ENCODE data around the gene LY6G5B. TPM values are rescaled to one million over a fixed set of nuclear protein-coding genes. Genes with fewer than 3 reads are reported as not detected.

Gene LY6G5B
- total RNA-seq, 4 donors from 2014 or later: 0.10 to 9.3 (median 3.9) TPM

- H3K27ac ChIP-seq: no peak overlapping the region
- no peaks in the 10 kb centered on the region for H3K27me3 ChIP-seq
- no peaks in the 10 kb centered on the region for H3K9me3 ChIP-seq
- H3K36me3 ChIP-seq: peaks cover 0 to 100% of the 10 kb centered on the region in 2 donors
- no peak for ATAC-seq
- no peak overlapping the region for H3K4me3 ChIP-seq
- H3K4me1 ChIP-seq: no peaks in the 10 kb centered on the region
- WGBS, 2 donors (ENCODE audit: low coverage in 1 of 2): 51 to 80% methylated on average over 1 to 2 of the region's 9 CpGs
- TF ChIP-seq CTCF (IDR thresholded peaks at IDR 0.05) (no peak), POLR2AphosphoS5 (IDR thresholded peaks at IDR 0.05) (no peak), POLR2A (IDR thresholded peaks at IDR 0.05) (no peak), EP300 (IDR thresholded peaks at IDR 0.05) (no peak)
These were observed 23.1 kb downstream of the LY6G5B start for GRCh38 chr6:31692886-31693285.

- no peak overlapping the region for H3K27ac ChIP-seq
- TF ChIP-seq POLR2AphosphoS5 (IDR thresholded peaks at IDR 0.05) (no peak), EP300 (IDR thresholded peaks at IDR 0.05) (no peak), CTCF (IDR thresholded peaks at IDR 0.05) (no peak), POLR2A (IDR thresholded peaks at IDR 0.05) (no peak)
- H3K36me3 ChIP-seq: peaks cover 0 to 99% of the 10 kb centered on the region in 2 donors
- no peaks in the 10 kb centered on the region for H3K9me3 ChIP-seq
- WGBS, 2 donors (ENCODE audit: low coverage in 1 of 2): 71 to 83% methylated on average over 1 to 2 of the region's 6 CpGs
- H3K4me3 ChIP-seq: no peak overlapping the region
- H3K27me3 ChIP-seq: no peaks in the 10 kb centered on the region
- no peak for ATAC-seq
- no peaks in the 10 kb centered on the region for H3K4me1 ChIP-seq
These were observed 23.8 kb downstream of the LY6G5B start for GRCh38 chr6:31693535-31693934.

GRCh38 chr6:31697555-31697954 lies 27.8 kb downstream of the LY6G5B start:
- TF ChIP-seq CTCF (IDR thresholded peaks at IDR 0.05) (no peak), EP300 (IDR thresholded peaks at IDR 0.05) (no peak), POLR2A (IDR thresholded peaks at IDR 0.05) (no peak), POLR2AphosphoS5 (IDR thresholded peaks at IDR 0.05) (no peak)
- Histone ChIP-seq H3K36me3 (peaks cover 0 to 79% of the 10 kb centered on the region in 2 donors), H3K27me3 (no peaks in the 10 kb centered on the region), H3K9me3 (no peaks in the 10 kb centered on the region), H3K4me1 (peaks cover 6 to 30% (median 15%) of the 10 kb centered on the region in 3 donors), H3K4me3 (no peak overlapping the region), H3K27ac (no peak overlapping the region)
- no peak for ATAC-seq
- 20 to 29% methylated on average over 1 to 3 of the region's 3 CpGs for WGBS, 2 donors (ENCODE audit: low coverage in 1 of 2)

- peak overlapping the region in 1 of 4 donors; percentile 97 for H3K27ac ChIP-seq
- H3K27me3 ChIP-seq: no peaks in the 10 kb centered on the region
- H3K36me3 ChIP-seq: peaks cover 0 to 46% of the 10 kb centered on the region in 2 donors
- ATAC-seq: no peak
- WGBS, 2 donors (ENCODE audit: low coverage in 1 of 2): 80 to 84% methylated on average over 3 to 5 of the region's 5 CpGs
- H3K4me1 ChIP-seq: peaks cover 6 to 37% (median 19%) of the 10 kb centered on the region in 3 donors
- no peak for TF ChIP-seq EP300 (IDR thresholded peaks at IDR 0.05)
- TF ChIP-seq POLR2AphosphoS5 (IDR thresholded peaks at IDR 0.05): no peak
- no peak for TF ChIP-seq CTCF (IDR thresholded peaks at IDR 0.05)
- no peak for TF ChIP-seq POLR2A (IDR thresholded peaks at IDR 0.05)
- no peaks in the 10 kb centered on the region for H3K9me3 ChIP-seq
- H3K4me3 ChIP-seq: no peak overlapping the region
These were observed 31.1 kb downstream of the LY6G5B start for GRCh38 chr6:31700740-31701401.
